NCI-H1048 (cell line): ENCODE data around the gene KCNT2.

Experiments
- DNase-seq: peaks from one replicate; lab custom pipeline; 2025; lab: John Stamatoyannopoulos, UW

KCNT2 gene

DNA sequence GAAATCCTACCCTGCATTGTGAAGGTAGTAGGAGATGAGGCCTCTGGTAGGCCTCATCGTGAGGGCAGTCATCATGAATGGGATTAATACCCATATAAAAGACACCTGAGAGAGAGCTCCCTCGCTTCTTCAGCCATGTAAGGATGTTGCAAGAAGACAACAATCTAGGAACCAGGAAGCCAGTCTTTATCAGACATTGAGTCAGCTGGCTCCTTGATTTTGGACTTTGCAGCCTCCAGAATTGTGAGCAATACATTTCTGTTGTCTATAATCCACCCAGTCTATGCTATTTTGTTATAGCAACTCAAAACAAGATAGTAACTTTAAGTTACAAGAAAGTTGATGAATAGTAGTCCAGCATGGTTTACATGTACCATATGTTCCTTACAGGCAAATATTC lies 208.5 kb downstream of the KCNT2 start:
- no peak for DNase-seq

DNA sequence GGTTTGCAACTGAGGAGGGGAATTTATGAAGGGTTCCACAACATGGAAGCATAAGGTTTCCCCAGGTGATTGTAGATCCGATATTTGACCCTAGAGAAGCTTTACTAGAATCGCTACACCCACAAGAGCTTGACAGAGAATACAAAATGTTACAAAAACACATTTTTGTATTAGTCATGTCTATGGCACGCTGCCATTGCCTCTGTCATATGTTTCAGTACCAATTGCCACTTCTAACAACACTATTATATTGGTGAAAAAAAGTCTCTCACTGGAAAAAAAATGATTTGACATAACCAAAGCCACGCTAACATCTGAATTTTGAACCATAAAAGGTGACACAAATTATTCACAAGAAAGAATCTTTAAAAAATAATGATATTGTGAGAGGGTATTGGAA lies 214.5 kb downstream of the KCNT2 start:
- DNase-seq: no peak

DNA sequence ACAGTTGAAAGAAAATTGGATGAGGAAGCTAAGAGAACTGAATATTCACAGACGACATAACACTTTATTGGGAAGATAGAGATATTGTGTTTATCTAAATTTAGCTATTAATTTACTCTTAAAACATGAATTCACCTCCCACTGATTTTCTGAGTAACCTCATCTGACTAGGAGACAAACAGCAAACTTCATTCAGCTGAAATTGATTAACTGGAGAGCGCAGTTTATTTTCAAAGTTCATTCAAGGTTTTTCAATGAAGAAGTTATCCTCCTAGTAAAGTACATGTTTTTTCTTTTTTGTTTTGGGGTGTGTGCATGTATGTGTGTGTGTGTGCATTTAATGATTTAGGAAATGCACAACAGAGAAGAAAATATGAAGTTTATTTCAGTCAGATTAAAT lies 215.0 kb downstream of the KCNT2 start:
- no peak for DNase-seq

DNA sequence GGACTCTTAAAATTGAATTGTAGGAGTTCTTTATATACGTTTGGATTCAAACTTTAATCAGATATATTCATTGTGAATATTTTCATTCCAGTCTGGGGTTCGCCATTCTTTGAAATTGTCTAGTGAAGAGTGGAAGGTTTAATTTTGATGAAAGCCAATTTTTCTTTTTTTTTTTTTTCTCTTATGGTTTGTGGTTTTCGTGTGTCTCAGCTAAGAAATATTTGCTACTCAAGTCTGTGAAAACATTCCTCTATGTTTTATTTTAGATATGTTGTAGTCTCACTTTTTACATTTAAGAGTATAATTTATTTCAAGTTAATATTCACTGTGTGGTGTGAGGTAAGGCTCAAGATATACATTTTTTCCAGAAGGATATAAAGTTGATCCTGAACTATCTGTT lies 220.5 kb downstream of the KCNT2 start:
- no peak for DNase-seq

DNA sequence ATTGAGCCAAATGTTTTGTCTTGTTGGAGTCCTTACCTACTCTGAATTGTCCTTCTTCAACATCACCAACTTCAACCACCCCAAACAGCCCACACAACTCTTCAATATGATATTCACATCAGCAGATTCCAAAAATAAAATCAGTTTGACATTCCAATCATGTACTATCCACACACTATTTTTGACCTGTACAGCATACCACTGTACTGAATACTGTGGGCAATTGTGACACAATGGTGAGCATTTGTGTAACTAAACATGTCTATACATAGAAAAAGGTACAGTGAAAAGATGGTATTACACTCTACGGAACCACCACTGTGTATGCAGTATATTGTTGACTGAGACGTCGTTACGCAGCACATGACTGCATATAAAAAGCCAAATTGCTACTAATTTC lies 223.1 kb downstream of the KCNT2 start:
- DNase-seq: no peak

DNA sequence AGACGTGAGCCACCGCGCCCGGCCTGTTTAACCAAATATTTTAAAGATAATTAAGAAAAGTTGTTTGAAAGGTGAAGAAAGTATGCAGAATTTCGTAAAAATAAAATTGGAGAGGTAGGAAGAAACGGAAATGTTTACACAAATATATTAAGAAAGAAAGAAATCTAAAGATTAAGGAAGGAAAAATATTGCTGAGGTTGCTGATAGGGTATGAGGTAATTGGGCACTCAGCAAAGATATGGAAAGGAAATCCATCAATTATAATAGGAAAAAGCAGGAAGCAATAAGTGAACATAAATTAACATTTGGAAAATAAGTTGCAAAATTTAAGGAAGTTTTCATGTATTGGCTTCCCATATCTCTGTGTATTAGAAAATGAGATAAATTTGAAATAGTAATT lies 225.9 kb downstream of the KCNT2 start:
- DNase-seq: no peak

DNA sequence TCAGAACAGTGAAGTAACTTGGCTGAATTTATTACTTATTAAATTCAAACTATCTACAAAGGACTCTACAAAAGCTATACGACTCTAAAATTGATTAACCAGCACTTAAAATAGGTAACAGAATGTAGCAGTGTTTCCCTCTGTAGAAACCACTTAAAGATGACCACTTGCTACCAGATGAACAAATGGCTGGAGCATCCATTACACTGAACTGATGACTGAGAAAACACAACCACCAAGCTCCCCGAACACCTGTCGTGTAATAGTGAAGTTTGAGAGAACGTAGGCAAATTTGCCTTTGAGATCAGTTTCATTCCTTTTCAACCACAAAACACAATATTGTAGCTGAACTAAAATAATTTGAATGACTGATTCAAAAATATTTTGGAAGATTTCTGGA lies 226.7 kb downstream of the KCNT2 start:
- DNase-seq: no peak

DNA sequence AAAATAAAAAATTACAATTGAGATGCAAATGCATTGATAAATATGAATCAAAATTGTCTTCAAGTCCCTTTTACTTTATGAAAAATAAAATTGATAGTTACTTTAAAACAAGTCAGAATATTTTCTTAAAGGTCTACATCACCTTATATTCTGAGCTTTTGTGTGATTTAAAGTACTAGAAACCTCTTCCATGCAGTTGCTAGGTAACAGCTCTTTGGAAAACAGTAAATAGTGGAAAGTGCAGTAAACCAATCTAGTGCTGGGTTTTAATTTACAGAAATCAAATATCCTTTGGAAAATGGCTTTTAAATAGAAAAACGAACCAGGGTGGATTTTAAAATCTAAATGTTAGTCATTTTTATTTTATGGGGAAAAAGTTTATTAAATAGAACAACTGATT lies 227.9 kb downstream of the KCNT2 start:
- no peak for DNase-seq

DNA sequence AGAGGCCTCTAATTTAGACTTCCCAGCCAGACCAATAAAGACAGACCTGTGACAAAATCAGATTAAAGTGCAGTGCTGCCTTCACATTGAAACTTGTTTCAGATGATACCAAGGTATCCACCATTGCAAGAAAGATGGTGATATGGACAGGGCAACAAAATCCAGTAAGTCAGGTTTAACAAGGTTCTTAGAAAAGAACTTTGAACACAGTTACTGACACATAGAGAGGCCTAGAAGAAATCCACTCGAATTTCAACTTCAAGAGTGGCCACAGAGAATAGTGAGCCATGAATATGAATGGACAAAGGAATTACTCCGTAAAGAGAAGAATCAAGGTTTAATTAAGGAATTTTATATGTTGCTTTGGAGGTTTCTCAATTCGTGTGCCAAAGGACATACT lies 230.4 kb downstream of the KCNT2 start:
- DNase-seq: no peak

DNA sequence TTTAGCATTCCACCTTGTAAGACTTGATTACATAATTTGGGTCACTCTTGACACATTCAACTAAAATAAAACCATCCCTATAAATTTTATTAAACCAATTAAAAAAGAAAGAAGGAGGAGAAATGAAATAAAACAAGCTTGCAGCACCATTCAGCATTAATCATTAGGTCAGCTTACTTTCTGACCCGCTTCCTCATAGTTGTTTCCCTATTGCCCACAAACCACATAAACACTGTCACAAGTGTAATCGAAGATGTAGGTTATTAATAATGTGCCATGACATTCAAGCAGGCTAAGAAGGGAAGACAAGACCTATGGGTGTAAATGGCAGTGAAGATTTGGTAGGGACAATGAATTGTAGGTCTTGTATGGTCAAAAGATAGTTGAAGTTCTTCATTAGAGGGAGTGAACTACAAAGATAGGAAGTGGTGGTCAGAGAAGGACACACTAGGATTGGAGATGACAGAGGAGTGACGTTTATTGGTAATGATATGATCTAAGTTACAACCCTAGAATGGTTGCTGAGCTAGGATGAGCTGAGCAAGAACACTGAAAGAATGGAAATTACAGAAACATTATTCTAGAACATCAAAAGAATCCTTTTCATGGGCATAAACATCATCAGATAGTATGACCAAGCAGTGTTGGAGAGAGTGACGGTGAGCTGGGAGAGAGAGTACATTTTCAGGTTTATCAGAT lies 231.5 kb downstream of the KCNT2 start:
- DNase-seq: no peak

DNA sequence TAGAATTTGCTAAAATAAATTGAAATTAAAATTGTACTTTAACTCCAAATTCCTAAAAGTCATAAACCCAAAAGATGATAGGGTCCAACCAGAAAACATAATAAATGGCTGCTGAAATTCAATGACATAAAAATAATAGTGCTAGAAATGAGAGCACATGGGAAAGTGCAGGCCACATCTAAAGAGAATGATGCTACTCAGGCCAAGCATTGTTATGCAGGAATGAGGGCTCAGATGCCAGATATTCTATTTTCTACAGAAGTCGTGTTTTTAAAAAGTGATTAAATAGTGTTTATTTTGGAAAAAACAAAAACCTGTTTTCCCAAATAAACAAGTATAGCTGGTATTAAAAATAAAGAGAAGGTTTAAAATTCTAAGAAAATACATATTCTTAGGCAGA lies 234.4 kb downstream of the KCNT2 start:
- DNase-seq: no peak

DNA sequence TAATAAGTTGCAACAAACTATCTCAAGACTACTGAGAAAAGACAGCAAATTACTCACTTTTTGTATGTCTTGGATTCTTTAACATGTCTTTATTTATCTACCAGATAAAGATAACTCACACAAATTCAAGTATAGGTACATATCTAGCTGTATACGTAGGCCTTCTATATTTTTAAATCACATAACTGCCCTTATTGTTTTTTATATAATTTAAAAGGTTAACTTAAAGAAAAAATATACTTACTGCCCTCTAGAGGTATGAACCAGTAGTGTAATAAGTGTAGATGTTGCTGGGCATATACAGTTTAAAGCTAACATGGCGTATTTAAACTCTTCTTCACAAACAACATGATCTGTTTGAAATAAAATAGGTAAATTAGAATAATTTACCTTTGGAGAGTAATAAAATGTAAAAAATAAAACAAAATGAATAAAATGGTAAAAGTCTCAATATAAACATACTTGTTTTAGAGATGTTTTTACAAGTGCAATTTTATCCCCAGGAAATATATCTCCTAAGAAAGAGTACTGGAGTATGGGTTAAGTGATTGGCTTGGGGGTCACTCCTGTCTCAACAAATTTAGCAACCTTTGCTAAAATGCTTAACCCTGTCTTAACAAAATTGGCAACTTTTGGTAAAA lies 235.2 kb downstream of the KCNT2 start:
- no peak for DNase-seq

DNA sequence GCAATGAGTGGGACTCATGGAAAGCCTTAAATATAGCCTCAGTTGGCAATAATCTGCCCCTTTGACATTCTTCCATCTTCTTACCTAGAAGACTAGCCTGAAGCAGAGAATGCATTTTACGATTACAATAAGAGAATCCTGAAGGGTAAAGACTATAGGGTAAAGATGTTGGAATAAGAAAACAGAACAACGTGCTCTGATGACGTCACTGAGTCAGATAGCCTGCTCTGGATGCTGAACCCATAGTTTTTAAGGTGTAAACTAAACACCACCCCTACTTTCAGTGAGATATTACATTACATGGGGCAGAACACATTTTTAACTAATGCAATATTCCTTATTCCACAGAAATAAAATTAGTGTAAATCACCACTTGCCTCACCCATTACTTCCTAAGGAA lies 240.4 kb downstream of the KCNT2 start:
- no peak for DNase-seq

DNA sequence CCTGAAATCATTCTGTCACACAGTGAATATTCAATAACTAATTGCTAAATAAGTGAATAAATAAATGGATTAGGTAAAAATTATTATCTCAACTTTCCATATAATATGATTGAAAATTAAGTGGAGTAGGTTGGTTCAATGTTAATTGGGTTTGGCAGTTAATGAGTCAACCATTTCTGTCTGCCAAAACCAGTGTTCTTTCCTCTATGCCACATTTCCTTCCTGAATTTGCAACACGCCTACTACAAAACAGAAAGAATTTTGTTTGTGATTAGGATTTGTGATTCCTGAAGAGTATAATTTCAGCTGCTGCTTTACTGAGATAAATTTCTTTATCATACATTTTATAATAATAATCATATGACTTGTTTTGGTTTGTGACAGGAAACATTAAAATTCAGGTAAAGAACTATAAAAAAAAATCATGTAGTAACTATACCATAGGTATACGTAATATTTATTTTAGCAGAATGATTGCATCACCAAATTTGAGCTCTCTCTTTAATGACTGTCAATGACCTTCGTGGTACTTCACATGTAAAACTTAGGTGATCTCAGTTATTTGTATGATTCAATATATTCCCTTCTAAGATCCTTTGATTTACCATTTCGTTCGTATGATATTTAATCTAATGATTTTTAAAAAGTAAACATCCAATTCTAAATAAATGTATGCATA lies 241.3 kb downstream of the KCNT2 start:
- DNase-seq: no peak

DNA sequence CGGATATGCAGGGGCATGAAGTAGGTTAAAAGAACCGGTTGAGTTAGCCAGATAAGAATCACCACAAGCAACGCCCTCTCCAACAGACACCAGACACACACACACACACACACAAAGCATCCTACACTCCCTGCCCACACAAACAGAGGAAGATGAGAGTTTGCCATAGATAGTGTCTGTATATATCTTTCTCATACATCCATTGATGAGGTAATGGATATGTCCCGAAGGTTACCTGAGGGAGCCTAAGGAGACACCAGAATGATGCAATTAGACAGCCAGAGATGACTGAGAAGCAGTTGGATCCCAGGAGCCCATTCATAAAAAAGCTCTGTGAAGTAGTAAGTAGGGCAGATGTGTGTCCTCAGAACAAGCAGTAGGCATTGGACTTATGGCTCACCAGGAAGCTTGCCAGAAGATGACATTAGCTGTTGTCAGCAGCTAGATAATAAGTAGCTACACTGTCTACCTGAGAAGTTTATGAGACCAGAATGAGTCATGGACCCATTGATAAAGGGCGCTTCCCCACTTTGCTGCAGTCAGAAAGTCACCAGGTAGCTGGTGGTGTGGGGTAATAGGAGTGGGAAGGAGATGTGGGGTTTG lies 247.0 kb downstream of the KCNT2 start:
- no peak for DNase-seq

DNA sequence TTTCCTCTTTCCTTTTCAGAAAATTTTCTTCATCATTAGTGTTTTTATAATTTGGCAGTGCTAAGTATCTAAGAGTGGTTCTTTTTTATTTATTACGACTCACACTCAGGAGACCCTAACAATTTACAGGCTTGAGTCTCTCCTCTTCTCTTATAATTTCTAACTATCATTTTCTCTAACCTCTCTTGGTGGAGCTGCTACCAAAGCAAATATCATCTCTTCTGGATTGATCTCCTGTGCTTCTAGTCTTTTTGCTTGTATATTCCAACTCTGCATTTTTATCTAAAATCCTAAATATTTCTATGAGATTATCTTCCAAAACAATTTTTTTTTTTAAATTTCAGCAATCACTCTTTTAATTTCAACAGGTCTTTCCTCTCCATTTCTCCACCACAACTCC lies 250.3 kb downstream of the KCNT2 start:
- no peak for DNase-seq

DNA sequence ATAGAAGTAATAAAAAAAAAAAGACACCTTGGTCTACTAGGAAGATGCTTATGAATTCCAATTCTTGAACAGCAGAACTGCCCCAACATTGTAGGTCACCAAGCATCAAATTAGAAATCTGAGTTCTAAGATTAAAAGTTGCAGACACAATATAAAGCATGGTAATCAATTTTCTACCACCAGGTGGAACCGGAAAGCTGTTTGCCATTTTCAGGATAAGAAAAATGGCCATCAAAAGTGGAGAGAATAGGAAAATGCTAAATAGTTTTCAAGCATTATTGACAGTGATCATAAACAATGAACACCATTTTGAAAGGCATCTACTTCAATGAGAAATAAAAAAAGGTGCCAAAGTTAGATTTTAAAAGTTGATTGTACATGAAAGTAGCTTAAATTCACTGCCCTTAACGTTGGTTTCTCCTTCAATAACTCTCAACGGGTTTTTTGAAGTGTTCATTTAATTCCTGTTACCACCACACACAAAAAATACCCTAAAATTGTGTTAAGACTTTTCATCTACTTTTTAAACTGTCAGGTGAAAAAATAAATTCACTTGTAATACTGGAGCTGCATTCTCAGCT lies 252.9 kb downstream of the KCNT2 start:
- no peak for DNase-seq

DNA sequence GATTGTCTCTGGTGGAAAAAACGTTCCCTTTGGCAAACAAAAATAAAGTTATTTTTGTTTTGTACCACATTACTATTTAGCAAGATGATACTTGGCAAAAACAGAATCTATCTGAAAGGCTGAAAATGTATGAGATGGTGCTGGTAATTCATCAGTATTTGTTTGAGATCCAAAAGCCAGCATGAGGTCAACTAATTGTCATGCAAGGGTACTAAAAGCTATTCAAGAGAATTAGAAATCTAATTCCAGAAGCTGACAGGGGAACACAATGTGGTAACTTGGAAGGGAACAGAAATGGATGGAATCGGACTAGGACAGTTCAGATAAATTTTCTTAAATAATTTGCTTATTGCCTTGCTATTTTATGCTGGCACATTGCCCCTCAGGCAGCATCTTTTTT lies 263.8 kb downstream of the KCNT2 start:
- DNase-seq: no peak

DNA sequence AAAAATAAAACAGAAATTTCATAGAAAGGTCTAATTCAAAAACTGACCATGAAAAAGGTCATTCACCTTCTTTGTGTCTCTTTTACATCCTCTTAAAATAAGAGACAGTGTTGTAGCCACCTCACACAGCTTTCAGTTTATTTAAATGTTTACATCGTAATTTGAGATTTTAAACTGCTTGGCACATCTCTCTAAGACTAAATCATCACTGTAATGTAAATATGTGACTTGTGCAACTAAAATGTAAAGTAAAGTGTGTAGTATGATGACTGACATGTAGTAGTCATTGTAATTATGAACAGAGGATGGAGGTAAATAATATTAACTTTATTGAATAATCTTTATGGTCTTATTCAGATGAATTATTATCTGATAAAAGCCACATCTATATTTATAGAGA lies 283.9 kb downstream of the KCNT2 start:
- DNase-seq: no peak

DNA sequence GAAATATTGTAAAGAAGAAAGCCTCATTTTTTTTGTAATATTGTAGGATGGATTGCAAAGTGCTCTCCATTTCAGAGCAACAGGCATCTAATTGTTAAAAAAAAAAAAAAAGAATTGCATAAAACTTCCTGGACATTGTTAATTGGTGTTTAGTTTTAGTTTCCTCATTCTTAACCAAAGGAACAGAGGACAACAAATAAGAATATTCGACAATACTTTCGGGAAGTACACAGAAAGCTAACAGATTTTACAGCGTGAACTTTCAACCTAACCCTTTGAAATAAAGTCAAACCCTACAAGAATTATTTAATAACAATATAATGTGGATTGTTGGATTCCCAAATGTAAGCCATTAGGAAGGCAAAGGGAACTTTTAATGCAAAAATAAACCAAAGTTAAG lies 284.4 kb downstream of the KCNT2 start:
- DNase-seq: no peak

DNA sequence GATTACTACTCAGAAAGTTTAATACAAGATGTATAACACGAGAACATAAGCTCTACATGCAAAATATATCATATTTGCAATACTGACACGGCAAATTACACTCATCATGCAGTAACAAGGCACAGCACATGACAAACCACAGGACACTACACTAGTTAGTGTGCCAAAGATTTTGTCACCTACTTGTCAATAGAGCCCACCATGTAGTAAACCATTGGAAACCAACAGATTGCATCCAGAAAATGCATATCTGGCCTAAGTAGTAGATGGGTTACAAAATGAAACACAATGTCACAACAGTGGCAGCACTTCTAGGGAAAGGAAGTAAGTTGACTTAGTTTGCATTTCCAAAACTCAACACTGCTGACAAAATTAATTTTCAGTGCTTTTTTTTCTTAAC lies 288.9 kb downstream of the KCNT2 start:
- DNase-seq: no peak

DNA sequence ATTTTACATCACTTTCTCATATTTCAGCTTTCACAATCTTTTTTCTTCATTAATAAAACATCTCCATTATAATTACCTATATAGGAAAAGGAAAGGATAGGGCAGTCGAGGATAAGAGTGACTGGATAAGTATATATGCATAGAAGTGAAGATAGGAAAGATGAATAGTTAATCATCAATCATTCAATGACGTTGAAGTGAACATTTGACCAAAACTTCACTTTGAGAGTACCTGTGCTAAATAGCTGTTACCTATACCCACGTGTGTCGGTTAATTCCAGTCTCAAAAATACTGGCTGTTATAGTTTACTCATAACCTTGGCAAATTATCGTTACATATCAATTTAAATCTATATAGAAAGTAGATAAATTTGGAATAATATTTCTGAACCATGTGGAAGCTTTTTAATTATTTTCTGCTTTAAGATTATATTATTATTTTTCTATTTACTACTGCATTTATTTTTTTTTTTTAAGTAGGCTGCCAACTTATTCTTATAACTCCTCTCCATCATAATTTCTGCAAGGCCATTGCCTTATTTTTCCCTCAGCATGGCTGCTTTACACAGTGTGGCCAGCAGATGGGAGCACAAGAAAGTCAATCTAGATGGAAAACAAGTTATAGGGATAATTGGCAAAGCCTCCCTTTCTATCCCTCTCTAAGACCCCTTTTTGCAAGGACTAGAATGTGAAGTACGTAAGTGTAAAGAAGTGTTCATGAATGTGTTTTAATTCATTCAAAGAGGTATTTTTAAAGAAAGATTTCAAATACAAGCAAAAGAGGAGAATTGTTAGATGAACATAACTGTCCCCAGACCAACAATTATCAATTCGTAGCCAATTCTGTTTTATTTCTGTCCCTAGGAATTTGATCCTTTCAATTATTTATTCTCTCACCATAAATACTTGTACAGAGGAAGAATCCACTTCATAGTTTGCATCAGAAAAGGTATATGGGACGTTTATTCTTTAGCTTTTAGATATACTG lies 290.4 kb downstream of the KCNT2 start:
- peak; percentile 8 for DNase-seq
